GM20000 (cell line): ENCODE results near the gene DEGS2.

ENCODE experiments used
- DNase-seq: peaks from one replicate; pipeline ENCODE4 v3.0.0; 2012; ENCODE audit warnings: low spot score
- CTCF ChIP-seq: IDR thresholded peaks from 2 replicates; pipeline ENCODE4 v1.5.1; 2012; ENCODE audit warnings: mild to moderate bottlenecking, control low read depth; ENCODE audit errors: extremely low read depth, missing control alignments

DEGS2 gene

GRCh38 chr14:100118396-100119011 is 40.9 kb downstream of the DEGS2 start:
- no peak for DNase-seq
- TF ChIP-seq CTCF: no peak

GRCh38 chr14:100117633-100118395 is 41.6 kb downstream of the DEGS2 start:
- TF ChIP-seq CTCF: no peak
- no peak for DNase-seq

GRCh38 chr14:100117026-100117425 is 42.4 kb downstream of the DEGS2 start:
- DNase-seq: no peak

GRCh38 chr14:100116134-100116533 is 43.3 kb downstream of the DEGS2 start:
- no peak for DNase-seq
- TF ChIP-seq CTCF: no peak

More at GRCh38 chr14:100117026-100117425, 42.4 kb downstream of the DEGS2 start:
- TF ChIP-seq CTCF: no peak

GRCh38 chr14:100115726-100116125 is 43.7 kb downstream of the DEGS2 start:
- TF ChIP-seq CTCF: no peak
- no peak for DNase-seq

GRCh38 chr14:100115236-100115635 is 44.2 kb downstream of the DEGS2 start:
- no peak for TF ChIP-seq CTCF

GRCh38 chr14:100114109-100114765 is 45.2 kb downstream of the DEGS2 start:
- TF ChIP-seq CTCF: no peak
- DNase-seq: no peak

More at GRCh38 chr14:100115236-100115635, 44.2 kb downstream of the DEGS2 start:
- no peak for DNase-seq
